ENCODE measurements around the gene VWA7.

DNA sequence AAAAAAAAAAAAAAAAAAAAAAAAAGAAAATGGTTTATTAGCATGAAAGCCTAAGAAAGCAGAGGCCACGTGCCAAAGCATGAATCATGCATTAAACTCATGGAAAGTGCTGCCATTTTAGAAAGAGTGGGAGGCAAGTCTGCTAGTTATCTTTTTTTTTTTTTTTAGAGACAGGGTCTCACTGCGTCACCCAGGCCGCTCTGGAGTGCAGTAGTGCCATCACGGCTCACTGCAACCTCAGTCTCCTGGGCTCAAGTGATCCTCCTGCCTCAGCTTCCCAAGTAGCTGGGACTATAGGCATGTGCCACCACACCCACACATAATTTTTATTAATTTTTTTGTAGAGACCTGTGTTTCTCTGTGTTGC is 5.2 kb downstream of the VWA7 start:
- TF ChIP-seq CTCF (conservative IDR thresholded peaks at IDR 0.05) (no peak), ZFX (IDR thresholded peaks at IDR 0.05) (no peak)
